Nephron progenitor cell (in vitro differentiated cells): ENCODE results near the gene SIVA1.

Source experiments
- DNase-seq: peaks from one replicate; pipeline ENCODE4 v3.0.0; 2021
- H3K27ac Mint-ChIP-seq: 2 replicates; pipeline ENCODE4 v1.8.0; 2021; ENCODE audit warnings: mild to moderate bottlenecking, moderate library complexity, mixed read lengths
- H3K27me3 Mint-ChIP-seq: 2 replicates; pipeline ENCODE4 v1.8.0; 2021; ENCODE audit warnings: mild to moderate bottlenecking, low read depth, mixed read lengths; ENCODE audit not compliant: poor library complexity
- H3K36me3 Mint-ChIP-seq: 2 replicates; pipeline ENCODE4 v1.8.0; 2021; ENCODE audit warnings: low read depth, mixed read lengths
- H3K4me1 Mint-ChIP-seq: 2 replicates; pipeline ENCODE4 v1.8.0; 2021; ENCODE audit warnings: mixed read lengths
- H3K4me3 Mint-ChIP-seq: 2 replicates; pipeline ENCODE4 v1.8.0; 2021; ENCODE audit warnings: mild to moderate bottlenecking, moderate library complexity, mixed read lengths
- H3K9me3 Mint-ChIP-seq: 2 replicates; pipeline ENCODE4 v1.8.0; 2021; ENCODE audit warnings: mild to moderate bottlenecking, moderate library complexity, mixed read lengths
- TF ChIP-seq, protein P1 (sequence below): fragments of 200-600 bp; sonication (generic); IDR thresholded peaks from 2 replicates; pipeline ENCODE4 v1.5.0; 2021; ENCODE audit warnings: antibody characterized with exemption

The SIVA1 gene

DNA sequence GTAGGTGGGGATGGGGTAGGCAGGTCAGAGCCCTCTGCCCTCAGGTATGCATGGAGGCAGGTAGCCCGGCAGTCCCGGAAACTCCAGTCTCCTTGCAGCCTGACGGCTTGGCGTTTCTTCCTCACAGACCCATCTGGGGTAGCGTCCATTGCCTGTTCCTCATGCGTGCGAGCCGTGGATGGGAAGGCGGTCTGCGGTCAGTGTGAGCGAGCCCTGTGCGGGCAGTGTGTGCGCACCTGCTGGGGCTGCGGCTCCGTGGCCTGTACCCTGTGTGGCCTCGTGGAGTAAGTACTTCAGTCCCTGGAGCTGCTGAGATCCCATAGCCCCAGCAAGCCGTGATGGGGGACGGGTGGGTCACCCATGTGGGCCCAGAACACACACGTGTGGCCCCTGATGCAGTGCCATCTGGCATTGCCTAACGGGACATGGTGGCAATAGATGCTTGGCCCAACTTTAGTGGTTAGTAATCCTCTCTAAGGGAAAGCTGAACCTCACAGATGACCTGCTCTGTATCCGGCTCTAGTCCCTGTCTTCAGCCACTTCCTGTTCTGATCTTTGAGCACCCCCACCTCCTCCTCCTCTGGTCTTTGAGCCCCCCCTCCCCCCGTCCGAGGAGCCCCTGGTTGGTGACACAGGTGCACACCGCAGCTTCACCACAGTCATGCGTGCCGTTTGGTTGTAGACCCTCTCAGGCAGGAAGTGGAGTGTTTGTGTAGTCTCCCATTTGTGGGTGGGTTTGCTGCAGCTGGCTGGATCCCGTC lies 3.7 kb downstream of the SIVA1 start:
- no peak overlapping the region for H3K27ac Mint-ChIP-seq
- no peak overlapping the region for H3K4me3 Mint-ChIP-seq
- TF ChIP-seq, protein P1, sequence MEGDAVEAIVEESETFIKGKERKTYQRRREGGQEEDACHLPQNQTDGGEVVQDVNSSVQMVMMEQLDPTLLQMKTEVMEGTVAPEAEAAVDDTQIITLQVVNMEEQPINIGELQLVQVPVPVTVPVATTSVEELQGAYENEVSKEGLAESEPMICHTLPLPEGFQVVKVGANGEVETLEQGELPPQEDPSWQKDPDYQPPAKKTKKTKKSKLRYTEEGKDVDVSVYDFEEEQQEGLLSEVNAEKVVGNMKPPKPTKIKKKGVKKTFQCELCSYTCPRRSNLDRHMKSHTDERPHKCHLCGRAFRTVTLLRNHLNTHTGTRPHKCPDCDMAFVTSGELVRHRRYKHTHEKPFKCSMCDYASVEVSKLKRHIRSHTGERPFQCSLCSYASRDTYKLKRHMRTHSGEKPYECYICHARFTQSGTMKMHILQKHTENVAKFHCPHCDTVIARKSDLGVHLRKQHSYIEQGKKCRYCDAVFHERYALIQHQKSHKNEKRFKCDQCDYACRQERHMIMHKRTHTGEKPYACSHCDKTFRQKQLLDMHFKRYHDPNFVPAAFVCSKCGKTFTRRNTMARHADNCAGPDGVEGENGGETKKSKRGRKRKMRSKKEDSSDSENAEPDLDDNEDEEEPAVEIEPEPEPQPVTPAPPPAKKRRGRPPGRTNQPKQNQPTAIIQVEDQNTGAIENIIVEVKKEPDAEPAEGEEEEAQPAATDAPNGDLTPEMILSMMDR, result no peak
- peaks cover 5% of the 10 kb centered on the region for H3K9me3 Mint-ChIP-seq
- DNase-seq, result no peak
- peaks cover 19% of the 10 kb centered on the region for H3K4me1 Mint-ChIP-seq
- H3K27me3 Mint-ChIP-seq, result peaks cover 4% of the 10 kb centered on the region
- peaks cover 24% of the 10 kb centered on the region for H3K36me3 Mint-ChIP-seq

DNA sequence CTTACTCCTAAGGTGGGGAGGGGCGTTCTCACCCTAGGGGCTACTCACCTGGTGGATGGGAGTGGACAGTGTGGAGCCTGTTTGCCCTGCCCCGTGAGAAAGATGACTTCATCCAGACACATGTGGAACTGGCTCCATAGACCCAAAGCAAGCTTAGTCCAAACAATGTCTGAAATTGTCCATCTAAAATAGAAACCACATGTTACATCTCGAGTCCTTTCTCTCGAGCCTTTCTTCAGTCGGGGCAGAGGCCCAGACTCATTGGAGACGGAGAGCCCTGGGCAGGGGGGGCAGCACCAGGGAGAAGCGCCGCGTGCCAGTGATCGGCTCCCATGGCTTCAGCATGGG lies 4.3 kb downstream of the SIVA1 start:
- DNase-seq, result no peak
- Mint-ChIP-seq H3K36me3 (peaks cover 30% of the 10 kb centered on the region), H3K27ac (no peak overlapping the region), H3K27me3 (peaks cover 4% of the 10 kb centered on the region), H3K9me3 (peaks cover 8% of the 10 kb centered on the region), H3K4me3 (no peak overlapping the region), H3K4me1 (peaks cover 19% of the 10 kb centered on the region)
- TF ChIP-seq, protein P1, result no peak

DNA sequence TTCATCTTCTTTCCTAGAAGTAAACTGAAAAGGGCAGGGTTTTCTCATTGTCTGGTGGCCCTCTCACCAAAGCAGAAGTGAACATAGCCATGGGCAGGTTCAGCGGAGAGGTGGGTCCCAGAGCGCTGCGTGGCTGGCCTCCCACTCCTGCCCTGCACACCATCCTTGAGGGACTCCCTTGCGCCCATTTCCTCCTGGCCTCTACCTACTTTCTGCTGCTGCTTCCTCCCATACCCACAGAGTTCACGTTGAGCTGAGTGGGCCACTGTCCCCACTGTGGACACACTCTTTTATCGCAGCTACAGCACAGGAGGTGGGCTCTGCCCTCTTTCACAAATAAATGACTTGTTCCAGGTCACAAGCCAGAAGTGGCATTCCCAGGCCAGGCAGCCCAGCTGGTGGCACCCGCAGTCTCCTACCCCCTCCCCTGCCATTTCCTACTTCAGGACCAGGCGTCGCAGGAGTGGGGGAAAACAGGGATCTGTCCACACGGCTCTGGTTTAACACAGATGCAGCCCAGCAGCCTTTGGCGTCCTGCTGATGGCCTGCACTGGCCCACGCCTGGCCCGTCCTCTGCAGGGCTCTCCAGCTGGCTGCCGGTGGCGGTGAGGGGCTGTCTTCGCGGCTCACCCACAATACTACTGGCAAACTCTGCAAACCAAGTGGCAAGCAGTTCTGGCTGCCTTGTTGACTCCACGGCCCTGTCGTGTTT lies 4.9 kb downstream of the SIVA1 start:
- no peak overlapping the region for H3K4me3 Mint-ChIP-seq
- no peak for DNase-seq
- H3K4me1 Mint-ChIP-seq, result peaks cover 19% of the 10 kb centered on the region
- peaks cover 6% of the 10 kb centered on the region for H3K9me3 Mint-ChIP-seq
- H3K27me3 Mint-ChIP-seq, result peaks cover 5% of the 10 kb centered on the region
- H3K27ac Mint-ChIP-seq, result no peak overlapping the region
- H3K36me3 Mint-ChIP-seq, result peaks cover 36% of the 10 kb centered on the region
- TF ChIP-seq, protein P1, result no peak

GRCh38 chr14:104758981-104759969 lies 6.3 kb downstream of the SIVA1 start:
- TF ChIP-seq, protein P1, result no peak
- Mint-ChIP-seq H3K4me3 (no peak overlapping the region), H3K9me3 (peaks cover 9% of the 10 kb centered on the region), H3K27ac (no peak overlapping the region), H3K4me1 (peaks cover 11% of the 10 kb centered on the region), H3K27me3 (peaks cover 3% of the 10 kb centered on the region), H3K36me3 (peaks cover 44% of the 10 kb centered on the region)
- DNase-seq, result no peak

DNA sequence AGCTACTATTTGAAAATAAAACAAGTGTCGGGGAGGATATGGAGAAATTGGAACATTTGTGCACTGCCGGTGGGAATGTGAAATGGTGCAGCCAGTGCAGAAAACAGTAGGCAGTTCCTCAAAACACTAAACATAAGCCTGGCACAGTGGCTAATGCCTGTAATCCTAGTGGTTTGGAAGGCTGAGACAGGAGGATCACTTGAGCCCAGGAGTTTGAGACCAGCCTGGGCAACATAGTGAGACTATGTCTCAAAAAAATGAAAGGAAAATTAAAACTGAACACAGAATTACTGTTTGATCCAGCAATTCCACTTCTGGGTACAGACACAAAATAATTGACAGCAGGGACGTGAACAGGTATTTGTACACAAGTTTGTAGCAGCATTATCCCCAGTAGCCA lies 12.6 kb downstream of the SIVA1 start:
- Mint-ChIP-seq H3K4me3 (no peak overlapping the region), H3K4me1 (peaks cover 25% of the 10 kb centered on the region), H3K9me3 (peaks cover 27% of the 10 kb centered on the region), H3K36me3 (peaks cover 65% of the 10 kb centered on the region), H3K27me3 (peaks cover 3% of the 10 kb centered on the region), H3K27ac (no peak overlapping the region)
- no peak for DNase-seq
- TF ChIP-seq, protein P1, result no peak
